ENCODE measurements around the gene PCSK2.

GRCh38 chr20:17445543-17445942 is 218.7 kb downstream of the PCSK2 start:
- TF ChIP-seq POLR2A (IDR thresholded peaks at IDR 0.05) (no peak), CTCF (IDR thresholded peaks at IDR 0.05) (no peak)
